GM20000 (cell line): ENCODE results near the gene DOCK6.
"Not testable (repeated sequence)": the region's sequence is repeated elsewhere in the genome, so short reads cannot be mapped to it uniquely, and the experiment has no call there.

Experiments
- DNase-seq: peaks from one replicate; pipeline ENCODE4 v3.0.0; 2012; ENCODE audit warnings: low spot score
- TF ChIP-seq, protein P1 (sequence below): IDR thresholded peaks from 2 replicates; pipeline ENCODE4 v1.5.1; 2012; ENCODE audit warnings: mild to moderate bottlenecking, control low read depth; ENCODE audit errors: extremely low read depth, missing control alignments

The DOCK6 gene

DNA sequence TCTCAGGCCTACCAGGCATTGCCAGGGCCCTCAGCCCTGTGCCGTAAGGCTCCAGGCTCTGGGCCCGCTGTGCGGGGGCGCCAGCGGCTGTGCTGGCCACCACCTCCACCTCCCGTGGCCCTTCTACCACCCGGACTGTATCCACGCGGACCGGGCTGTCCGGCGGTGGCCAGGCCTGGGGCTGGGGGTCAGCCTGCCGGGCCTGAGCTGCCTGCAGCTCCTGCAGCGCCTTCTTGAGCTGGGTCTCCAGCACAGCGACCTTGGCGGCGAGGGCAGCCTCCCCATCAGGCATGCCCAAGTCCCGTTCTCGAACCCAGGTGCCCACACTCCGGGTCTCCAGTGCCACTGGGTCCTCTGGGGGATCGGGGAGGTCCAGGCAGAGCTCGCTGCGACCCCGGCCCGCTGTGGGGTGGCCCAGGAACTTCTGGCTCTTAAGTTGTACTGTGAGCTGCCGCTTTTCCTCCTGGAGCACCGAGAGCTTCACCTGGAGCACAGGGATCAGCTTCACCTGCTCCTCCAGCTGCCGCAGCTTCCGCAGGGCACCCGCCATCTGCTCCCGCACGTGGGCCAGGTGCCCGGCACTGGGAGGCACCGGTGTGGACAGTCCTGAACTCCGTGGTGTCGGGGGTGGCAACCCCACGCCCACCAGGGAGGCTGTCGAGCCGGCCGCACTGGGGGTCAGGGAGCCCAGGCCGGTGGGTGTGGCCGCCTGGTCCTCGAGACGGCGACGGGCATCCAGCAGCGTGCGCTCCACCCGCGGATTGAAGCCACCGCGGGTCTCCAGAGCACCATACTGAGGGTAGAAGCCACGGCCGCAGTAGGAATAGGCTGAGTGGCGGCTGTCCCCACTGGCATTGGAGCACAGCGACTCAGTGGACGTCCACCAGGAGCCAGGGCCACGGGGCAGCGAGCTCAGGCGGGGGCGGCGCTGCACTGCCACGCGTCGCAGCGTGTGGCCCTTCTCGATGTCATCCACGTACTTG is 69.1 kb downstream of the DOCK6 start:
- no peak for DNase-seq
- TF ChIP-seq, protein P1, sequence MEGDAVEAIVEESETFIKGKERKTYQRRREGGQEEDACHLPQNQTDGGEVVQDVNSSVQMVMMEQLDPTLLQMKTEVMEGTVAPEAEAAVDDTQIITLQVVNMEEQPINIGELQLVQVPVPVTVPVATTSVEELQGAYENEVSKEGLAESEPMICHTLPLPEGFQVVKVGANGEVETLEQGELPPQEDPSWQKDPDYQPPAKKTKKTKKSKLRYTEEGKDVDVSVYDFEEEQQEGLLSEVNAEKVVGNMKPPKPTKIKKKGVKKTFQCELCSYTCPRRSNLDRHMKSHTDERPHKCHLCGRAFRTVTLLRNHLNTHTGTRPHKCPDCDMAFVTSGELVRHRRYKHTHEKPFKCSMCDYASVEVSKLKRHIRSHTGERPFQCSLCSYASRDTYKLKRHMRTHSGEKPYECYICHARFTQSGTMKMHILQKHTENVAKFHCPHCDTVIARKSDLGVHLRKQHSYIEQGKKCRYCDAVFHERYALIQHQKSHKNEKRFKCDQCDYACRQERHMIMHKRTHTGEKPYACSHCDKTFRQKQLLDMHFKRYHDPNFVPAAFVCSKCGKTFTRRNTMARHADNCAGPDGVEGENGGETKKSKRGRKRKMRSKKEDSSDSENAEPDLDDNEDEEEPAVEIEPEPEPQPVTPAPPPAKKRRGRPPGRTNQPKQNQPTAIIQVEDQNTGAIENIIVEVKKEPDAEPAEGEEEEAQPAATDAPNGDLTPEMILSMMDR = no peak

DNA sequence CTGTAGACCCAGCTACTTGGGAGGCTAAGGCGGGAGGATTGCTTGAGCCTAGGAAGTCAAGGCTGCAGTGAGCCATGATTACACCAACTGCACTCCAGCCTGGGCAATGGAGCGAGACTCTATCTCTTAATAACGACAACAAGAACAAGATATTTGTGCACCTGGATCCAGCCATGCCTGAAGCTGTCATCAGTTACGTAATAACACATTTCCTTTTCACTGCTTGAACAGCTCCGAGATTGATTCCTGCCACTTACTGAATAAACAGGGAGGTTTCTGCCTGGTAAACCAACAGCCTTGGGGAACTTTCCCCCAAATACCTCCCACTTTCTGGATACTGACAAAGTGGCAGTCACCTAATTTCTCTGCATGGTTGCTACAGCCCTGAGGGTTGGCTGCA is 70.4 kb downstream of the DOCK6 start:
- no peak for DNase-seq
- TF ChIP-seq, protein P1 = no peak

GRCh38 chr19:11191273-11191755 is 71.0 kb downstream of the DOCK6 start:
- no peak for DNase-seq
- TF ChIP-seq, protein P1 = no peak

- TF ChIP-seq, protein P1 = no peak
These were observed 71.8 kb downstream of the DOCK6 start for GRCh38 chr19:11190501-11190900.

DNA sequence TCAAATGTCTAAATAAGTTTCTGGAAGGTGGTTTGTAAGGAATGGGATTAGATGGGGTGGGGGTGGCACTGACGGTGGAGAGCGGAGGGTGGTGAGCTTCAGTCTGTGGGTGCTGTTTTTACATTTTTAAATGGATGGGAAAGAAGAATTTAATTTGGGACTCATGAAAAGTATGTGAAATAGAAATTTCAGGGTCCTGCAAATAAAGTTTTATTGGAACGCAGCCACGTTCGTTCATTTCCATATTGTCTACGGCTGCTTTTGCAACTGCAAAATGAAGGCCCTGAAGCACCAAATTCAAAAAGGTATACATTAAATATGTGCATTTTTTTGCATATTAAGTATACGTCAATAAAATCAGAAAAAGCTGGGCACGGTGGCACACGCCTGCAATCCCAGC is 74.9 kb downstream of the DOCK6 start:
- no peak for DNase-seq
- TF ChIP-seq, protein P1 = no peak

More at GRCh38 chr19:11190501-11190900, 71.8 kb downstream of the DOCK6 start:
- DNase-seq = no peak

DNA sequence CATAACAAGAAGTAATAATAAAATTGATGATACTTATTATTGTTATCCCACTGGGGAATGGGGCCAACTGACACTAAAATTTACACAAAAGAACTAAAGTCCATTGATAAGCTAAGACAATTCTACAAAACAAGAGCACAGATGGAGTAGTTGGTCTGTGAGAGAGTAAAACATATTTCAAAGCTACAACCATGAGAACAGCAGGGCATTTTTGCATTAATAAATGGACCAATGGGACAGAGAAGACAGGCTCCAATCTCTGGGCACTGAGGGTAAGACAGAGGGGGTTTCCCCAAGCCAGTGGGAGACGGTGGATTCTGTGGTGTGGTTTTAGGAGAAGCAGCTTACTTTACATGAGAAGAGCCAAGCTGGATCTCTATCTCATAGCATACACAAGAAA is 79.3 kb downstream of the DOCK6 start:
- TF ChIP-seq, protein P1 = no peak
- DNase-seq = no peak

GRCh38 chr19:11181488-11181887 is 80.8 kb downstream of the DOCK6 start:
- no peak for DNase-seq
- TF ChIP-seq, protein P1 = no peak

GRCh38 chr19:11180975-11181374 is 81.3 kb downstream of the DOCK6 start:
- DNase-seq = not testable (repeated sequence)
